ENCODE measurements around the gene INAVA. TPM values are rescaled to one million over a fixed set of nuclear protein-coding genes. Genes with fewer than 3 reads are reported as not detected.

The INAVA gene
- total and polyA plus RNA-seq, 2 of the 13 experiments (the other 11 are each of a cell fraction or from before 2014, with no cell fraction given), result 6.0 to 13.5 TPM

DNA sequence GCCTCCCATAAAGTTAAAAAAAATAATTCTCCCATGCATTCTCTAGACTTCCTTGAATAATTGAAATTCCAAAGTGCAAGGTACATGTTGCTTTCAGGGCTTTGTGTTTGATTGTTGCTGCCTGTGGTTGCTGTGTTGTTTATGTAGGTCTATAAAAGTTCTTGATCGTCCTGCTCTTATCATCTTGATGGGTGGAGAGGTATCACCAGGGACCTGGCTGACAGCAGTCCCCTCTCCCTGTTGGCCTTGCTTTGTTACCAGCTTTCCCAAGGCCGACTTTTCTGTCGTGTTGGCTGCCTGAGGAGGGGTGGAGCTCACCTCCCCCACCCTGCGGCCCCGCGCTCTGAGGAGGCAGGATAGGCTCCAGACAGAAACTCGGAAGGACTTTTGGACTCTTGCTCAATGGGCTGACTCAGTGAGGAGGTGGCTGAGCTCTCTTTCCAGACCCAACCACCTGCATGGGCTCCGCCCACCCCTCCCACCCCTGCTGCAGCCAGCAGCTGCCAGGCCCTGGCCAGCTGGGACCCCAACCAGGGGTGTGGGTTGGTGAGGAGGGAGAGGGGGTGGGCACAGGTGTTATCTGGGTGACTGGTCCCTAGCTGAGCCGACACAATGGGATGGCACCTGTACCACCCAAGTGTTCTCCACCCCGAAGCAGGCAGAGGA lies 2.0 kb downstream of the INAVA start (continued):
- TF ChIP-seq TCF12 (IDR thresholded peaks at IDR 0.05) (no peak), TCF12 (CRISPR knock-in tag; IDR thresholded peaks at IDR 0.05) (no peak), MAX (IDR thresholded peaks at IDR 0.05) (peak; percentile 67), FOSL1 (CRISPR knock-in tag; IDR thresholded peaks at IDR 0.05; ENCODE audit: borderline replicate concordance) (peak; percentile 91), ZNF652 (CRISPR knock-in tag; IDR thresholded peaks at IDR 0.05; ENCODE audit: borderline replicate concordance, low read depth) (no peak), GTF2F1 (IDR thresholded peaks at IDR 0.05; ENCODE audit: low read length) (no peak), KMT2A (CRISPR knock-in tag; IDR thresholded peaks at IDR 0.05) (peak; percentile 43; the same call in 1 of the 2 replicates), HES4 (CRISPR knock-in tag; IDR thresholded peaks at IDR 0.05; ENCODE audit: borderline replicate concordance) (no peak), ARNT (IDR thresholded peaks at IDR 0.05) (no peak), YY1 (IDR thresholded peaks at IDR 0.05; ENCODE audit: insufficient read depth, insufficient replicate concordance, low read depth, low read length) (peak; percentile 41), ZSCAN25 (CRISPR knock-in tag; IDR thresholded peaks at IDR 0.05) (peak; percentile 91), FOXK1 (CRISPR knock-in tag; IDR thresholded peaks at IDR 0.05; ENCODE audit: borderline replicate concordance, low read depth) (0 out of 2 replicates have a peak, but pooled peaks have one; percentile 62), ZNF777 (CRISPR knock-in tag; IDR thresholded peaks at IDR 0.05) (no peak), FOXM1 (CRISPR knock-in tag; IDR thresholded peaks at IDR 0.05) (no peak), ZNF501 (CRISPR knock-in tag; IDR thresholded peaks at IDR 0.05) (no peak; the same call in 1 of the 2 replicates), NFE2L2 (IDR thresholded peaks at IDR 0.05; ENCODE audit: low read length) (no peak), GABPA (IDR thresholded peaks at IDR 0.05; ENCODE audit: low read depth, low read length) (no peak), GABPA (CRISPR knock-in tag; IDR thresholded peaks at IDR 0.05; ENCODE audit: low read depth) (no peak), HNRNPUL1 (IDR thresholded peaks at IDR 0.05; ENCODE audit: low read depth, low read length) (no peak), ZNF207 (IDR thresholded peaks at IDR 0.05; ENCODE audit: borderline replicate concordance) (no peak), TAF1 (CRISPR knock-in tag; IDR thresholded peaks at IDR 0.05) (no peak)
- TF ChIP-seq, protein P1, sequence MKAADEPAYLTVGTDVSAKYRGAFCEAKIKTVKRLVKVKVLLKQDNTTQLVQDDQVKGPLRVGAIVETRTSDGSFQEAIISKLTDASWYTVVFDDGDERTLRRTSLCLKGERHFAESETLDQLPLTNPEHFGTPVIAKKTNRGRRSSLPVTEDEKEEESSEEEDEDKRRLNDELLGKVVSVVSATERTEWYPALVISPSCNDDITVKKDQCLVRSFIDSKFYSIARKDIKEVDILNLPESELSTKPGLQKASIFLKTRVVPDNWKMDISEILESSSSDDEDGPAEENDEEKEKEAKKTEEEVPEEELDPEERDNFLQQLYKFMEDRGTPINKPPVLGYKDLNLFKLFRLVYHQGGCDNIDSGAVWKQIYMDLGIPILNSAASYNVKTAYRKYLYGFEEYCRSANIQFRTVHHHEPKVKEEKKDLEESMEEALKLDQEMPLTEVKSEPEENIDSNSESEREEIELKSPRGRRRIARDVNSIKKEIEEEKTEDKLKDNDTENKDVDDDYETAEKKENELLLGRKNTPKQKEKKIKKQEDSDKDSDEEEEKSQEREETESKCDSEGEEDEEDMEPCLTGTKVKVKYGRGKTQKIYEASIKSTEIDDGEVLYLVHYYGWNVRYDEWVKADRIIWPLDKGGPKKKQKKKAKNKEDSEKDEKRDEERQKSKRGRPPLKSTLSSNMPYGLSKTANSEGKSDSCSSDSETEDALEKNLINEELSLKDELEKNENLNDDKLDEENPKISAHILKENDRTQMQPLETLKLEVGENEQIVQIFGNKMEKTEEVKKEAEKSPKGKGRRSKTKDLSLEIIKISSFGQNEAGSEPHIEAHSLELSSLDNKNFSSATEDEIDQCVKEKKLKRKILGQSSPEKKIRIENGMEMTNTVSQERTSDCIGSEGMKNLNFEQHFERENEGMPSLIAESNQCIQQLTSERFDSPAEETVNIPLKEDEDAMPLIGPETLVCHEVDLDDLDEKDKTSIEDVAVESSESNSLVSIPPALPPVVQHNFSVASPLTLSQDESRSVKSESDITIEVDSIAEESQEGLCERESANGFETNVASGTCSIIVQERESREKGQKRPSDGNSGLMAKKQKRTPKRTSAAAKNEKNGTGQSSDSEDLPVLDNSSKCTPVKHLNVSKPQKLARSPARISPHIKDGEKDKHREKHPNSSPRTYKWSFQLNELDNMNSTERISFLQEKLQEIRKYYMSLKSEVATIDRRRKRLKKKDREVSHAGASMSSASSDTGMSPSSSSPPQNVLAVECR (CRISPR knock-in tag; IDR thresholded peaks at IDR 0.05; ENCODE audit: borderline replicate concordance), result peak; percentile 31; the same call in 1 of the 2 replicates
- TF ChIP-seq, protein P2, sequence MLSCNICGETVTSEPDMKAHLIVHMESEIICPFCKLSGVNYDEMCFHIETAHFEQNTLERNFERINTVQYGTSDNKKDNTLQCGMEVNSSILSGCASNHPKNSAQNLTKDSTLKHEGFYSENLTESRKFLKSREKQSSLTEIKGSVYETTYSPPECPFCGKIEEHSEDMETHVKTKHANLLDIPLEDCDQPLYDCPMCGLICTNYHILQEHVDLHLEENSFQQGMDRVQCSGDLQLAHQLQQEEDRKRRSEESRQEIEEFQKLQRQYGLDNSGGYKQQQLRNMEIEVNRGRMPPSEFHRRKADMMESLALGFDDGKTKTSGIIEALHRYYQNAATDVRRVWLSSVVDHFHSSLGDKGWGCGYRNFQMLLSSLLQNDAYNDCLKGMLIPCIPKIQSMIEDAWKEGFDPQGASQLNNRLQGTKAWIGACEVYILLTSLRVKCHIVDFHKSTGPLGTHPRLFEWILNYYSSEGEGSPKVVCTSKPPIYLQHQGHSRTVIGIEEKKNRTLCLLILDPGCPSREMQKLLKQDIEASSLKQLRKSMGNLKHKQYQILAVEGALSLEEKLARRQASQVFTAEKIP (CRISPR knock-in tag; IDR thresholded peaks at IDR 0.05; ENCODE audit: borderline replicate concordance), result no peak
- TF ChIP-seq, protein P3, sequence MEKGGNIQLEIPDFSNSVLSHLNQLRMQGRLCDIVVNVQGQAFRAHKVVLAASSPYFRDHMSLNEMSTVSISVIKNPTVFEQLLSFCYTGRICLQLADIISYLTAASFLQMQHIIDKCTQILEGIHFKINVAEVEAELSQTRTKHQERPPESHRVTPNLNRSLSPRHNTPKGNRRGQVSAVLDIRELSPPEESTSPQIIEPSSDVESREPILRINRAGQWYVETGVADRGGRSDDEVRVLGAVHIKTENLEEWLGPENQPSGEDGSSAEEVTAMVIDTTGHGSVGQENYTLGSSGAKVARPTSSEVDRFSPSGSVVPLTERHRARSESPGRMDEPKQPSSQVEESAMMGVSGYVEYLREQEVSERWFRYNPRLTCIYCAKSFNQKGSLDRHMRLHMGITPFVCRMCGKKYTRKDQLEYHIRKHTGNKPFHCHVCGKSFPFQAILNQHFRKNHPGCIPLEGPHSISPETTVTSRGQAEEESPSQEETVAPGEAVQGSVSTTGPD (CRISPR knock-in tag; IDR thresholded peaks at IDR 0.05), result no peak
